ENCODE results near the gene ZNF224. TPM values are rescaled to one million over a fixed set of nuclear protein-coding genes. Genes with fewer than 3 reads are reported as not detected.

ZNF224 gene
- total and polyA plus RNA-seq, 2 of the 13 experiments (the other 11 are each of a cell fraction or from before 2014, with no cell fraction given) = 13.0 to 16.1 TPM

GRCh38 chr19:44112802-44113137, 18.6 kb downstream of the ZNF224 start (continued):
- TF ChIP-seq ZNF318 (CRISPR knock-in tag; IDR thresholded peaks at IDR 0.05) (no peak), PRDM10 (CRISPR knock-in tag; IDR thresholded peaks at IDR 0.05; ENCODE audit: low read depth) (no peak), PCBP1 (IDR thresholded peaks at IDR 0.05; ENCODE audit: borderline replicate concordance, low read depth, low read length) (no peak), CCDC6 (CRISPR knock-in tag; IDR thresholded peaks at IDR 0.05) (no peak), THYN1 (CRISPR knock-in tag; IDR thresholded peaks at IDR 0.05; ENCODE audit: borderline replicate concordance, low read depth) (no peak), NFYC (CRISPR knock-in tag; IDR thresholded peaks at IDR 0.05) (no peak), TAF1 (CRISPR knock-in tag; IDR thresholded peaks at IDR 0.05) (peak; percentile 48; the same call in 1 of the 2 replicates), RAD21 (CRISPR knock-in tag; IDR thresholded peaks at IDR 0.05) (0 out of 2 replicates have a peak, but pooled peaks have one; percentile 7), NCOA5 (CRISPR knock-in tag; IDR thresholded peaks at IDR 0.05) (no peak), TGIF2 (CRISPR knock-in tag; IDR thresholded peaks at IDR 0.05) (no peak), KLF6 (CRISPR knock-in tag; IDR thresholded peaks at IDR 0.05) (no peak), ZNF280B (CRISPR knock-in tag; IDR thresholded peaks at IDR 0.05; ENCODE audit: borderline replicate concordance) (no peak), DRAP1 (CRISPR knock-in tag; IDR thresholded peaks at IDR 0.05) (no peak), CREB3 (CRISPR knock-in tag; IDR thresholded peaks at IDR 0.05) (no peak), CREB1 (IDR thresholded peaks at IDR 0.05) (no peak), CREB1 (CRISPR knock-in tag; IDR thresholded peaks at IDR 0.05) (no peak)

Data from HepG2 (cell line).